Lower leg skin (tissue), 3 donors: ENCODE results near the gene APMAP.

ENCODE experiments used
- POLR2A ChIP-seq, 2 donors: fragments of 450-650 bp; IDR thresholded peaks; one replicate each; pipeline ENCODE4 v1.6.1; 2016 to 2017; ENCODE audit warnings: antibody characterized with exemption in 2 of 2, mild to moderate bottlenecking in 1 of 2, moderate library complexity in 1 of 2
- TF ChIP-seq, protein P1 (sequence below), 3 donors: fragments of 450-650 bp; IDR thresholded peaks; one replicate each; pipeline ENCODE4 v1.5.1; 2016; ENCODE audit warnings: antibody characterized with exemption in 3 of 3, mild to moderate bottlenecking in 3 of 3, moderate library complexity in 2 of 3

DNA sequence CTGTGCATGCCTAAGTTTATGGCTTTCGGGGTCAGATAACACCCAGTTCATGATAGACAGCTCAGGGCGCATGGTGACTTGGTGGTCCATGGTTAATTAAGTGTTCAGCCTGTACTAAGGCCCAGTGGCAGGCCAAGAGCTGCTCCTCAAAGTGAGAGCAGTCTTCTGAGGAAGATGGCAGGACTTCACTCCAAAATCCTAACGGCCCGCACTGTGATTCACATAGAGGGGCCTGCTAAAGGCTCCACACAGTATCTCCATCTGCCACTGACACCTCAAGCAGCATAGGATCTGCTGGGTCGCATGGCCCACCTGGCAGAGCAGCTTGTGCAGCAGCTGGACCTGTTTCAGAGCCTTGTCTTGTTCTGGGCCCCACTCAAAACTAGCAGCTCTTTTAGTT, 54.1 kb downstream of the APMAP start:
- TF ChIP-seq, protein P1, sequence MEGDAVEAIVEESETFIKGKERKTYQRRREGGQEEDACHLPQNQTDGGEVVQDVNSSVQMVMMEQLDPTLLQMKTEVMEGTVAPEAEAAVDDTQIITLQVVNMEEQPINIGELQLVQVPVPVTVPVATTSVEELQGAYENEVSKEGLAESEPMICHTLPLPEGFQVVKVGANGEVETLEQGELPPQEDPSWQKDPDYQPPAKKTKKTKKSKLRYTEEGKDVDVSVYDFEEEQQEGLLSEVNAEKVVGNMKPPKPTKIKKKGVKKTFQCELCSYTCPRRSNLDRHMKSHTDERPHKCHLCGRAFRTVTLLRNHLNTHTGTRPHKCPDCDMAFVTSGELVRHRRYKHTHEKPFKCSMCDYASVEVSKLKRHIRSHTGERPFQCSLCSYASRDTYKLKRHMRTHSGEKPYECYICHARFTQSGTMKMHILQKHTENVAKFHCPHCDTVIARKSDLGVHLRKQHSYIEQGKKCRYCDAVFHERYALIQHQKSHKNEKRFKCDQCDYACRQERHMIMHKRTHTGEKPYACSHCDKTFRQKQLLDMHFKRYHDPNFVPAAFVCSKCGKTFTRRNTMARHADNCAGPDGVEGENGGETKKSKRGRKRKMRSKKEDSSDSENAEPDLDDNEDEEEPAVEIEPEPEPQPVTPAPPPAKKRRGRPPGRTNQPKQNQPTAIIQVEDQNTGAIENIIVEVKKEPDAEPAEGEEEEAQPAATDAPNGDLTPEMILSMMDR (IDR thresholded peaks at IDR 0.05), result no peak
- TF ChIP-seq POLR2A (IDR thresholded peaks at IDR 0.05), result no peak
